Activated CD4-positive, alpha-beta T cell treated with anti-CD3 and anti-CD28 coated beads for 4 hours (primary cell): ENCODE measurements around the gene MCC.

Source experiments
- DNase-seq, 2 donors: peaks; one replicate each; pipeline ENCODE4 v3.0.0-alpha.2; 2020

Gene MCC

GRCh38 chr5:113194125-113194524 is 294.1 kb downstream of the MCC start:
- no peak for DNase-seq

DNA sequence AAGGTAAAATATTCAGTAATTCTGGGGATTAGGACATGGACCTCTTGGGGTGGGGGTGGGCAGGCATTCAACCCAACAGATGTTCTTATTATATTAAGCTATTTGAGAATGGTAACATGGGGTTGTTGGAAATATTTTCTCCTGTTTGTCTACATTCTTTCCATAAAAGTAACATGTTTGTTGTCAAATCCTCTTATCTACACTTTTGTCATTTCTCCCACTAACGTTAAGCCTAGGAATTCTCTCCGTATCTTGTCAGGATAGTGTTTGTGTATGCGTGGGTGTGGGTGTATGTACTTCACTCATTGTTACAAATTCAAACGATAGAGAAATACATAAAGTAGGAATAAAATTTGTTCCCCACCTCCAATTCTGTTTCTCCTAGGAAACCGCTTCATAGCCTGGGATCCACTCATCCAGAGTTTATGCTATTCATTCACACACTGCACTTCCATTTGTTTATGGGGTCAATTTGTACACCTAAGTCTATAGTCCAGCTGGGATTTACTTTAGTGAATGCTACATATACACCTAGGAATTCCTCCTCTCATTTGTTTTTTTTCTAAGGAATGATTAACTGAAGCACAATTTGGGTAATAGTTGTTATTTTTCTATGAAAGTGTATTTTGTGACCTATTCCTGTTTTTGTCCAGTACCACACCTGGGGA is 294.8 kb downstream of the MCC start:
- no peak for DNase-seq

DNA sequence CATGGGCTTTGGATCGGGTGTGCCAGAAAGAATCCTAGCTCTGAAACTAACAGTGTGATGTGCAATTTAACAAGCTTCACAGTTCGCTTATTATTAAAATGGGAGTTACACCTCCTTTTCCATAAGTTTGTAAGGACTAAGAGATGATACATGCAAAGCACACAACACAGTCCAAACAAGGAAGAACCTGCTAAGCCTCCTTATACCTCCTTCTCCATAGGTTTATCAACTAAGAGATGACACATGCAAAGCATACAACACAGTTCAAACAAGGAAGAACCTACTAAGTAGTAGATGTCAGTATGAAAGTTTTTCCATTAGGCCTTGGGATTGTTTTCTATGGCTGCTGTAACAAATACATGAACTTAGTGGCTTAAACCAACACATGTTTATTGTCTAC is 295.7 kb downstream of the MCC start:
- DNase-seq, result no peak

- no peak for DNase-seq
Measured at GRCh38 chr5:113190347-113190746, 297.9 kb downstream of the MCC start.

DNA sequence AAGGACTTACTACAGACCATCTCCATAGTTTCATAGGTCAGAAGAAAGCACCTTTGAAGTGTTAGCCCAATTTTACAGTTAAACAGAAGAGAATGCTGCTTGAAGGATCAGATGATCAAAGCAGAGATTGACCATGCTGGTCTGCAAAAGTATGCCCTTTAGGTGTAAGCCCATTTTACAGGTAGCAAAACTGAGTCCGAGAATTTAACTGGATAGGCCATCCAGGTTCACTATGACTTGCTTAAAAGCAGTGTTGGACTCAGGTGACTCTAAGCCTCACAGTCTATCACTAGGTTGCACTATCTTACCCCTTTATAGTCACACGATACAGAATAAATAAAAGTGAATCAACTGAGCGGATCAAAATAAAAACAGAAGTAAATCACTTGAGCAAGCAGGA is 299.0 kb downstream of the MCC start:
- no peak for DNase-seq

GRCh38 chr5:113188436-113188835 is 299.8 kb downstream of the MCC start:
- no peak for DNase-seq

DNA sequence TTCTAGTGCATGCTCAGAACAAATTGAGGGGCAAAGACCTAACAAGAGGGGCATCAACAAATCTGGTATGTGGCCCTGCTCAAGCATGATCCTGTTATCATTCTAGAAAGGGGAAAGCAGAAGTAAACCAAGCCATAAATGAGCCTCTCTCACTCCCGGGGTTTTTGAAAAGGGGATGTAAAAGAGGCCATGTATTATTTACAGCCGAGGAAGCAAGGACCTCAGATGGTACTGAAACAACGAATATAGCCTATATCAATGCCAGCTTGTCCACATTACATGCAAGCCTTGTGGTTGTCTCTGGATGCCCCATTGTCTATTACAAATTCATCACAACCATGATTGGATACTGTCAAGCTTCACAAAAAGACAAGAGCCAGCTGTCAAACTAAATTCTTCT is 300.3 kb downstream of the MCC start:
- no peak for DNase-seq

- DNase-seq, result no peak
Measured at GRCh38 chr5:113186061-113186460, 302.2 kb downstream of the MCC start.

DNA sequence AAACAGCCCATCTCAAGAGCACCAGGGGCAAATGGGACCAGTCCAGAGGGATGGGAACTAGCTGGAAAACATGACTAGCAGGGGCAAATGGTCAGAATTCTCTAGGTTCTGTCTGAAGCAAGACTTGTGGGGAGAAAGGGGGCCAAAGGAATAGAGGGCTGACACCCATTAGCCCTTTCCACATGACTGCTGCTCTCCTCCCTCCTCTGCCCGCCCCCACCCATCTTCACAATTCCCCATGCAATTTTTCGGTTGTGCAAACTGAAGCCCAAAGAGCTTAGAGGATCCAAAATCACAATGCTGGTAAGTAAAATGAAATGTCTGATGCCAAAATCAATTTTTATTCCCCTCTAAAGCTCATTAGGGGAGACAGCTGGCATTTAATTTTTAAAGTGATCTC is 304.6 kb downstream of the MCC start:
- DNase-seq, result no peak

DNA sequence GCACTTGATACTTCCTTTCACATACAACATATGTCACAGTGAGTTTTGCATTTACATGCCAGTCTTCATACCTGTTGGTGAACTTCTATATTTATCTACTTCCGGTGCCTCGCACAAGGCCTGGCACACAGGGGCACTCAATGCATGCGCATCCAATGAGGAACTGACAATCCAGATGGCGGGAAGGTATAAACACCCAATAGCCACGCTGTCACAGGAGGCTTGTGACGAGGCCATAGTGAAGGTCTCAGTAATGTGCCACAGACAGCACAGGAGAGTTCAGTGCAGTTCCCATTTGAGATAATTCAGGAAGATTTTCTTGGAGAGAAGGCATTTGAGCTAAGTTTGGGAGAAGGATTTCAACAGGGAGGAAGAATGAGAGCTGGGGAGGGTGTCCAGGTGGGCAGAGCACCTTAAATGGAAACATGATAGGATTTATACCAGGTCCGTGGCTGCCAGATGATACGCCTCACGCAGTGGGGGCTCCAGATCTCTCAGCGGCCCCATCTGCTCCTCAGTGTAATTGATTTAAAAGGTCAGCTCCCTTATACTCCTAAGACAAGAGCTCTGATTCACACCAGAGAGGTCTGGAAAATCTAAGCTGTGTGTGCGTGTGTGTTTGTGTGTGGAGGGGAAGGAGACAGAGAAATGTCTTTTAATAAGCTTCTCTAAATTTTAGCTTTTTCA is 305.5 kb downstream of the MCC start:
- DNase-seq, result no peak

GRCh38 chr5:113181853-113182490 is 306.3 kb downstream of the MCC start:
- no peak for DNase-seq

GRCh38 chr5:113181409-113181808 is 306.8 kb downstream of the MCC start:
- no peak for DNase-seq

- no peak for DNase-seq
Measured at GRCh38 chr5:113179156-113179555, 309.1 kb downstream of the MCC start.

DNA sequence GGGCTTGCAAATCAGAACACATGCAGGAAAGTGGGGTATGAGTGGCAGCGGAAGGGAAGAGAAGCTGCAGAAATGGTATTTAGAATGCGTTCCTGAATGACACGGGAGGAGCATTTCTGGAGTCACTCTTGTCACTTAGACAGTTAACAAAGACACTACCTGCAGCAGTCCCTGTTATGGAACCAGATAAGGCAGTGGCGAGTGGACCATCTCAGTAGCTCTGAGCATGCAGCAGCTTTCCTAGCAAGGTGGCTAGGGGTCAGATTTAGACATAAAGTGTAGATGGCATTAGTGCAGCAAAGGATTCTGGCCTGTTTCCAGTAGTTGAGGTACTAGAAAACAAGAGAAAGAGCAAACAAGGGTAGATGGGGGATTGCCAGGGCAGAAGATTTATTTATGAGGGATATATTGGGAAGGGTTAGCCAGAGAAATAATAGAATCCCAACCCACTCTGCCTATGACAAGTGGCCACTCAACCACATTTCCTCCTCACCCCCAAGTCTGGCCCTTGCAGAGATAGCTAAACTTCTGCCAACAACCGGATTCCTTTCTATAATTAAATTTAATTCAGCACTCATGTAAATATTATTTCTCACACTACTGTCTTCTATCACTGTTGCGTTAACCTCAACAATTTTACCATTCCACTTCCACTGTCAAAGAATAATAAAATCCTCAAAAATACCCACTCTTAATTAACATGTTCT is 310.0 kb downstream of the MCC start:
- DNase-seq, result no peak

GRCh38 chr5:113177225-113177624 is 311.0 kb downstream of the MCC start:
- no peak for DNase-seq

- no peak for DNase-seq
Measured at GRCh38 chr5:113176734-113177133, 311.5 kb downstream of the MCC start.

GRCh38 chr5:113176196-113176595 is 312.1 kb downstream of the MCC start:
- no peak for DNase-seq

DNA sequence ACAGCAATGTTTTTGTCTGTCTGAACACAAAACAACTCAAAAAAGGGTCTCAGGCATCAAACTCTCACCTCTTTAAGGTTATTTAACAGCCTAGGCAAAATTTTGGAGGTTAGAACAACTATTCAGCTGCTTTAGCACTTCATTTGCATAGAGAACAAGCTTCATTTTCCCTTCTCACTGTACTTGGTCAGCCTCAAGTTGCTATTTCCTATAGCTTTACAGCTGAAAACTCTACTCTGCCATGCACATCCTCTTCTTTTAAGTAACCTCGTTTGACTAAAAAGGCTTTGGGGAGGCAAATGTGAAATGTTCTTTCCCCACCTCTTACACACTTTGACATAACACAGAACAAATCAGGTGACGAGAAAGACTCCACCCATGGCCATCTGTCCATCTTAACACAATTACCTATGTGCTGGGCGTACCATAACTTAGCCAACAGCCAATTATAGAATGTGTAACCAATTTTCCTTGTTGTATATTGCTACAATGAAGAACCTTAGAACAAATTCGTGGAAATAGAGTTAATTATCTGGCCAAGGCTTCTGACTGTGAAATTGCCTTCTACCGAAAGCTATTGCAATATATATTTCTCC is 315.9 kb downstream of the MCC start:
- DNase-seq, result no peak

DNA sequence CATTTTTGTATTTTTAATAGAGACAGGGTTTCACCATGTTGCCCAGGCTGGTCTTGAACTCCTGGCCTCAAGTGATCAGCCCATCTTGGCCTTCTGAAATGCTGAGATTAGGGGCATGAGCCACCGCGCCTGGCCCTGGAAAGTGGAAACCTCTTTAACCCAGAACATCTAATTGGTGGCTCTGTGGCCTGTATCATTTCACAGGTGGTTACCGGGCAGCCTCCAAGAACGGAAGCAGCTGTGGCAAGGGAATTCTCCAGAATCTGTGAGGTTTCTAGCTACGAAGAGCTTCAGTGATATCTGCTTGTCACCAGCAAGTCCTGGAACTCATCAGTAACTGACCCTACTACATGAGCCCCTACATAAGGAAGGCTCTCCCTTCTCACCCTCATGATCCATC is 316.7 kb downstream of the MCC start:
- no peak for DNase-seq

DNA sequence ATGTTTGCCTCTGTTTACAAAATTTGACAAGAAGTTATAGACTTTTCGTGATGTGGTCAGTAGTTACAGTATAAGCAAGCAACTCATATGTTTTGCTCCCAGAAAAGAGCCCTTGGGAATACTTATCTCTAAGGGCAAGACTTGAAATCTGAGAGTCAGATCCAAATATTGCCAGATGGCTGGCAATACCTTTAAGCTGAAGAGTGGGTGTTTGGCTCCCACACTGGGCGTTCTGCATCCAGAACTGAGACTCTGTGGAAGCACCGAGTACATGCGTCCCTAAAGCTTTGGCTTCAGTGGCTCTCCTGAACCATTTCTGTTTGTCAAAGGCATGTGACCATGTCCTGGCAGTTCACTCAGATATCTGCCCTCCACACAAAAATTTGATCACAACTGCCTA is 317.5 kb downstream of the MCC start:
- no peak for DNase-seq

DNA sequence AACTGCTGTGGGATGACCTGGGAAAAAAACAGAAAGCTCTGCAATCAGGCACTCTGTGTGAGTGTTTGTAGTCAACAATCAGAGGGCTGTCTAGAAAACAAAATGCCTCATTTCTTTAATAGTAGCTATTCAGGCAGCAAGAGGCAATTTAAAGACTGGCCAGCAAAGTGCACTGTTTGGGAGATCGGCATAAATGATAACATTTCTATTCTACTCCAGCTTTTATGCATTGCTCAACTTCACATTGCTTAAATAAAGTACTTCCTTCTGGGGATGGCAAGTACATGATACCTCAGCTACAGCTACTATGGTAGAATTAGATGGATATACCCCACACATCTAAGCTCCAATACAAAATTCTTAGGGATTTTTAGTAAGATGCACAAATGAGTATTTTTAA is 318.5 kb downstream of the MCC start:
- DNase-seq, result no peak

DNA sequence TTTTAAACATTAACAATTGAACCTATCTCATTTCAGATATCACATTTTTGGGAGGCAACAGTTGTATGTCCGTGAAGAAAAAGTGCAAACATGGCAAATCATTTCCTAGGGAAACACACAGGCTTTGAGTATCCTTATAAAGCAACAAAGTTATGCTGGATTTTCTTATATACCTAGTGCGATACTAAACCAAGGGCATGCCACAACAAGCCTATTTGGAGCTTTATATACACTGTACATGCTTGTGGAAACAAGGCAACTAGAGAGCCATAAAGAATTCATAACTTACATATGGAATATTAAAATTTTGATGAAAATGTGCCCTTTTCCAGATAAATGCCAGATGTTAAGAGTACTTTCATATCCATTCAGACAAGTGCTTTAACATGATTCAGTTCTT is 320.3 kb downstream of the MCC start:
- DNase-seq, result no peak

DNA sequence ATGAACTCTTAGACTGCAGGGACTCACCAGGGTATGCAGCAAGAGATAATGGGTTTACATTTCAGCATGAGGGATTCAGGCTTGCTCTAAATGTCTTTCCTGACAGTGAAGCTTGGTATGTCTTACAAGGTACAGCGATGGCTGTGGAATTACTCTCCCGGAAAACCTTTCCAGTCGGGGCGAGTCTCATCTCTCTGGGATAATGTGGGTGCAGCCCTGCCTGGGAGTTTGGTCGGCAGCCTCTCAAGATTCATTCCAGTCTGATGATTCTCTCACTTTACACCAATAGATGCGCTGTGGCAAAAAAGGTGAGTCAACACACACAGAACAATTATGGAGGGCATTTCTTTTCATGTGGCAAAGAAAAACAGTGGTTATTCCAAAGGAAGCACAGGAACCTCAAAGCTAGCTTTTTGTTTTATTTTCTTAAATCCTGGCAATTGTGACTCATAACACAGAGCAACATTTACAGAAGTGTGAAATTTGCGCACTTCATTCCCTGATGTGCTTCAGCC is 321.3 kb downstream of the MCC start:
- no peak for DNase-seq
